Measurements from ENCODE around the gene C10orf67.
"Not testable (repeated sequence)": the region's sequence is repeated elsewhere in the genome, so short reads cannot be mapped to it uniquely, and the experiment has no call there.

The C10orf67 gene

GRCh38 chr10:23322082-23322481, 22.5 kb downstream of the C10orf67 start:
- no peak for DNase-seq

GRCh38 chr10:23319835-23320234, 24.8 kb downstream of the C10orf67 start:
- DNase-seq = no peak

- DNase-seq = no peak
Observed at GRCh38 chr10:23318359-23318758, 26.2 kb downstream of the C10orf67 start.

- DNase-seq = no peak
Observed at GRCh38 chr10:23317416-23317815, 27.2 kb downstream of the C10orf67 start.

GRCh38 chr10:23316406-23316805, 28.2 kb downstream of the C10orf67 start:
- no peak for DNase-seq

- DNase-seq = no peak
Observed at GRCh38 chr10:23315966-23316365, 28.6 kb downstream of the C10orf67 start.

- no peak for DNase-seq
Observed at GRCh38 chr10:23314835-23315239, 29.8 kb downstream of the C10orf67 start.

GRCh38 chr10:23311034-23311433, 33.6 kb downstream of the C10orf67 start:
- no peak for DNase-seq

GRCh38 chr10:23310404-23310803, 34.2 kb downstream of the C10orf67 start:
- DNase-seq = no peak

GRCh38 chr10:23299961-23300360, 44.6 kb downstream of the C10orf67 start:
- DNase-seq = not testable (repeated sequence)

- DNase-seq = no peak
Observed at GRCh38 chr10:23294638-23295247, 49.9 kb downstream of the C10orf67 start.

- DNase-seq = no peak
Observed at GRCh38 chr10:23293973-23294590, 50.5 kb downstream of the C10orf67 start.

- no peak for DNase-seq
Observed at GRCh38 chr10:23293145-23293724, 51.4 kb downstream of the C10orf67 start.

- no peak for DNase-seq
Observed at GRCh38 chr10:23291551-23292334, 52.9 kb downstream of the C10orf67 start.

GRCh38 chr10:23284674-23285335, 59.8 kb downstream of the C10orf67 start:
- DNase-seq = no peak

GRCh38 chr10:23284155-23284554, 60.4 kb downstream of the C10orf67 start:
- no peak for DNase-seq

- DNase-seq = no peak
Observed at GRCh38 chr10:23283680-23284079, 60.9 kb downstream of the C10orf67 start.

GRCh38 chr10:23281044-23281433, 63.6 kb downstream of the C10orf67 start:
- DNase-seq = no peak

GRCh38 chr10:23280419-23281043, 64.1 kb downstream of the C10orf67 start:
- no peak for DNase-seq

- no peak for DNase-seq
Observed at GRCh38 chr10:23275355-23275754, 69.2 kb downstream of the C10orf67 start.

GRCh38 chr10:23274179-23274578, 70.4 kb downstream of the C10orf67 start:
- DNase-seq = not testable (repeated sequence)

- DNase-seq = no peak
Observed at GRCh38 chr10:23270531-23270930, 74.1 kb downstream of the C10orf67 start.
